ENCODE data around the gene NXPH2.
"Not testable (repeated sequence)": the region's sequence is repeated elsewhere in the genome, so short reads cannot be mapped to it uniquely, and the experiment has no call there.

Gene NXPH2

DNA sequence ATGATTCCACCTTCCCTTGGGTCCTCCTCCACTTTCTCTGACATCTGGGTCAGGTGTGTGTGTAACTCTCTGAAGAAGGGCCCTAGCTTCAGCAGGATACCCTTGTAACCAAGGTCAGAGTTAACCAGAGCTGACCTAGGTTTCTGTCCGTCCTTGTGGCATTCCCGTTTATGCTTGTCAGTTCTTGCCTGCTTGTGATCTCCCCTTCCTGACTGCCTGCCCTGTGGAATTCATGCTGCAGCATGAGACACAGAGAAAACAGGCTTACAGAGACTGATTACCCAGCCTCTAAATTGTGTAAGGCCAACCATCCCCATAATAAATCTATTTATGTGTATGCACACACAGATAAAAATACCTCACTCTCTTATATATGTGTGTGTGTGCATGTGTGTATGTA is 22.8 kb downstream of the NXPH2 start:
- DNase-seq (ENCODE audit: low read depth in 2 of 2), result no peak

DNA sequence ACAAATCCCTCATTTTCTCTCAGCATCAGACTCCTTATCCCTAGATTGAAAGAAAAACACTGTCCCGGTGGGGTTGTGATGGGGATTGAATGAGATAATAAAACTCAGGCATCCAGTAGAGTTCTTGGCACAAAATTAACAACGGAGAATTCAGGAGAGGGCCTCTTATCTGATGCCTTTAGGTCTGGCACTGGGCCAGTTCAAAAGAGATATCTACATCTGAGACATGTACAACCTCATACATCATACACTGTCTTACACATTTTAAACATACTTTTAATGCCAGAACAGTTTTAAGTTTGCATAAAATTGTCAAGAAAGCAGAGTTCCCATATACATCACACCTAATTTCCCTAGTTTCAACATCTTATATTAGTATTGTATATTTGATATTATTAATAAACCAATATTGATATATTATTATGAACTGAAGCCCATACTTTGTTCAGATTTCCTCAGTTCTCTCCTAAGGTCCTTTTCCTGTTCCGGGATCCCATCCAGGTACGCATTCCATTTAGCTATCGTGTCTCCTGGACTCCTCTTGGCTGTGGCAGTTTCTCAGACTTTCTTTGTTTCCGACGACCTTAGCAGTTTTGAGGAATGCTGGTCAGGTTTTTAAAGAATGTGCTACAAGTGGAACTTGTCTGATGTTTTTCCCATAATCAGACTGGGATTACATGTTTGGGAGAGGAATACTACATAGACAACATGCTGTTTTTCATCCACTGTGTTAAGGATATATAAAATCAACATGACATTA is 27.8 kb downstream of the NXPH2 start:
- DNase-seq (ENCODE audit: low read depth in 2 of 2), result no peak

DNA sequence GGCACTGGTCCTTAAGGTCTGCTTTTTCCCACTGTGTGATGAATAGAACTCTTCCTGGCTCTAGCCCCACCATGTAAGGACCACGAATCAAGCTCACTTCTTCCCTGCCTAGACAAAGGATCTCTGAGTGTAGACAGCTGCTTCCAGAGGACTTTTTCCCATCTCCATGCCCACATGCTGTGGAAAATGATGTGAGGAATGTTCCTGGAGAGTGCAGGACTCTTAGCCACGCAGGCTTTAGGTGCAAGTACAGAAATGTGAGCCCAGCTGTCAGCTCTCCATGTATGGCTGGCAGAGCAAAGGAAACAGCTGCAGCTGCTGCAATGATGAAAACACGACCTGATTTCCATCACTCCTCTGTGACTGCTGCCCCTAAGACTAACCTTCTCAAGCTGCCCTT is 35.5 kb downstream of the NXPH2 start:
- no peak for DNase-seq (ENCODE audit: low read depth in 2 of 2)

DNA sequence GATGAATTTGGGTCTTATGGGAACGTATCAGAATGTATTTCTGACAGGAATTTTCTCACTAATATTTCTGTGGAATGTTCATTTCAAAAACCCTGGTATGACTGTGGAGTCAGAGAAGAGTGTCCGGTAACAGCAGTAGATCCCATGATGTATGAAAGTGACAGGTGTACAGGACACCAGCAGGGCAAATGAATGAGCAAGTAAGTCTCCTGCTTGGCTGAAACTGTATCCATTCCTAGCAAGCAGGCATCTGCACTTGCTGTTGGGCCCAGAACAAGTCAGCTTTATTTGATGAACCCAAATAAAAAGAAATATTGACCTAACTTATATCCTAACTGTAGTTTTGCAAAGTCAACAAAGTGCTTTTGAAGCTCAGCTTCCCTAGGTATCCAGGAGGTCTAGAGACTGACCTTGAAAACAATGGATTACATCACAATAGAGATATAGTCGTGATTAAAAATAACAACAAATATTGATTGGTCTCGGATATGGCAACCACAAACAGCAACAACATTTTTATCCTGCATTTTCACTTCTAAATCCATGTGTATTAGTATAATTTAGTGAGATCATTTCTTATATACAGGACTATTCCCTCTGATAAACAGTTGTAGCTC is 37.6 kb downstream of the NXPH2 start:
- no peak for DNase-seq (ENCODE audit: low read depth in 2 of 2)

DNA sequence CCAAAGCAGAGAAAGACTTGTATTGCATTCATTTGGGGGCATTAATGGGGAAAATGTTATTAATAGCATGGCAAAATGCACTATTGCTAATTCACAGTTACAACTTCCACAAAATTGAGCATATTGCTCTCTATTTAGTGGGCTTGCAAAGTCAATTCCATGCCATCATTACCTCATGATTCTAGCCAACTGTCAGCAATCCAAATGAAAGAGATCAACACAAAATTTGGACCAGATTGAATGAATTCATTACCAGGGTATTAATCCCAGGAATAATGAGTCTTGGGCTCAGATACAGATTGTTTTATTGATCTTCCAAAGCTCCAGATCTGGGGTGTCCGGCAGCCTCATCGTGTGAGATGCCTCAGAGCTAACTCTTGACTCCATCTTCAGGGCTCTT is 38.3 kb downstream of the NXPH2 start:
- DNase-seq (ENCODE audit: low read depth in 2 of 2), result no peak

DNA sequence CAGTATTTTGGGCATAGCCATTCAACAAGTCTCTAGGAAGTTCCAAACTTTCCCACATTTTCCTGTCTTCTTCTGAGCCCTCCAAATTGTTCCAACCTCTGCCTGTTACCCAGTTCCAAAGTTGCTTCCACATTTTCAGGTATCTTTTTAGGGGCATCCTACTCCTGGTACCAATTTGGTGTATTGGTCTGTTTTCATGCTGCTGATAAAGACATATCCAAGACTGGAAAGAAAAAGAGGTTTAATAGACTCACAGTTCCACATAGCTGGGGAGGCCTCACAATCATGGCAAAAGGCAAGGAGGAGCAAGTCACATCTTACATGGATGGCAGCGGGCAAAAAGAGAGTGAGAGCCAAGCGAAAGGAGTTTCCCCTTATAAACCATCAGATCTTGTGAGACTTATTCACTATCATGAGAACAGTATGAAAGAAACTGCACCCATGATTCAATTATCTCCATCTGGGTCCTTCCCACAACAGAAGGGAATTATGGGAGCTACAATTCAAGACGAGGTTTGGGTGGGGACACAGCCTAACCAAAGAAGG is 43.1 kb downstream of the NXPH2 start:
- DNase-seq (ENCODE audit: low read depth in 2 of 2), result not testable (repeated sequence)

DNA sequence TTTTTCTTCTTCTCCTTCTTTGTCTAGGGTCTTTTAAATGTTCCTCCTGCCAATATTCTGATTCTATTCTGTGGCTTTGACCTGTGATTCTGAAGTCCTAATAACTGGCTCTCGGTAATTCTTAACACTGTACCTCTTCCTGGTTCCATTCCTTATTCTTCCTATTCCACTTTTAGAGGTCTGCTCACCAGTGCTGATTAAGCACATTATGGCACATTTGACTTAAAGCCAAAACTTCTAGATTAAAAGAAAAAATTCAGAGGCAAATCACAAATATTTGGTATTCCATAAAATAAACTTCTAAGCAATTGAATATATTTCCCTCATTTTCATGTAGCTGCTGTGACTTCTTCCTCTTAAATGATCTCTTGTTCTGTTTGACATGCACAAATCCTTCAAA is 47.5 kb downstream of the NXPH2 start:
- DNase-seq (ENCODE audit: low read depth in 2 of 2), result no peak

DNA sequence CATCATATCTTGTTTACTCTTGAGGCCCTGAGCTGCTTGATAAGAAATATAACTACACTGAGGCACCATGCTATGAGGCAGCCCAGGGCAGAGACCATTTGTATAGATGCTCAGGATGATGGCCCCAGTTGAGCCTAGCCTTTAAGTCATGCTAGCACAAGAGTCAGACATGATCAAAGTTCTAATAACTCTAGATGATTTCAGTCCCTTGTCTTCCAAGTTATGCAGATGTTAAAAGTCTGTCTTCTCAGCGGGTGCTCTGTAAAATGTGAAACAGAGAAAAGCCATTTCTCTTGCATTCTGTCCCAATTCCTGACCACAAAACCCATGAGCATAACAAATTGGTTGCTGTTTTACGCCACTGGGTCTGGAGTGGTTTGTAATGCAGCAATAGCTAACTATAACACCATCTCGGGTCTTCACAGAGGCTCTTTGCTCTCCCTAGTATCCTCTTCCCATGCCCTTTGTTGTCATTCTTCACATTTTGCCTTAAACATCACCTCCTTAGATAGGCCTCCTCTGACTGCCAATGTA is 49.6 kb downstream of the NXPH2 start:
- DNase-seq (ENCODE audit: low read depth in 2 of 2), result no peak

DNA sequence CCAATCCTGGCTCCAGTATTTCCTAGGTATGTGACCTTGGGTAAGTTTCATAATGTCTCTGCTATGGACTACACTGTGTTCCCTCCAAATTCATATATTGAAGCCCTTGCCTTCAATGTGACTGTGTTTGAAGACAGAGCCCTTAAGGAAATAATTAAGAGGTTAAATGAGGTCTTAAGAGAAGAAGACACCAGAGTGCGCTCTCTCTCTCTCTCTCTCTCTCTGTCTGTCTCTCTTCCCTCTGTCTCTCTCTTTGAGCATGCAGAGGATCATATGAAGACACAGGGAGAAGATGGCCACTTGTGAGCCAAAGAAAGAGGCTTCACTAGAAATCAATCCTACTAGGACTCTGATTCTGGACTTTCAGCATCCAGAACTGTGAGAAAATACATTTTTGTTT is 52.2 kb downstream of the NXPH2 start:
- DNase-seq (ENCODE audit: low read depth in 2 of 2), result no peak

DNA sequence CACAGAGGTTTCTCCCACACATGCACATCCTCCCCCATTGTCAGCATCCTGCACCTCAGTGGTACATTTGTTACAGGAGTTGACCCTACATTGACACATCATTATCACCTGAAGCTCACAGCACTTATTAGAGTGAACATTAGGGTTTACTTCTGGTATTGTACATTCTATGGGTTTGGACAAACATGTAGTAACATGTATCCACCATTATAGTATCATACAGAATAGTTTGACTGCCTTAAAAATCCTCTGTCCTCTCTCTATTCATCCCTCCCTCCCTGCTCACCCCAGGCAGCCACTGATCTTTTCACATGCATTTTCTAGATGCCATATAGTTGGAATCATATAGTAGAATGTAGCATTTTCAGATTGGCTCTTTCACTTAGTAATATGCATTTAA is 53.5 kb downstream of the NXPH2 start:
- no peak for DNase-seq (ENCODE audit: low read depth in 2 of 2)

DNA sequence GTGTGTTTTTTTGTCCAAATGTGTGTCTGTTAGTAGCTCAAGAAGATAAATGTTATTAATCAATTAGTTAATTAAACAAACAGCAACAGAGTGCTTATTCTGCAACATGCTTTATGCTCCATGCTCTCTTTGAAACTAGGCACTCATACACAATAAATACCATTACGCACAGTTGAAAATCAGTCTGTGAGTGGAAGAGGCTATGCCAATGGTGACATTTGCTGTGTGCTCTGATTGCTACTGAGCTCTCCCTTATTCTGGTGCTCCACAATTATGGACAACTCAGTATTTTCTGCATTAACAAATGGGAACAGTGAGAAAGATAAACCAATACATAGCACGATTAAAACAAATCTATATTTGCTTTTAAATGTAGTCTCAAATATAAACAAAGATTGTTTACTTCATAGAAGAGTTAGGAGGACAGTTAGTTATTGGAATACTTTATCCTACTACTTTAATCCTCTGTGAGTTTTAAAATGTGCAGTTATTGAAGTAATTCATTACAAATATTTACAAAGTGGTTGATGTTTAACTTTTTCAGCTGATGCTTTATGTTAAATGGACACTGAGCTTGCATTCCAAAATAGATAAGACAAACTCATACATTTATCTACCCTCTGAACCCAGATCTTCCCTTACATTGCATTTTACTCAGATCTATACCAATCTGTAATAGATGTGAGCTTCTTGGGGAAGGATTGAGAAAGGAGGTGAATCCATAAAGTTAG is 55.3 kb downstream of the NXPH2 start:
- no peak for DNase-seq (ENCODE audit: low read depth in 2 of 2)

DNA sequence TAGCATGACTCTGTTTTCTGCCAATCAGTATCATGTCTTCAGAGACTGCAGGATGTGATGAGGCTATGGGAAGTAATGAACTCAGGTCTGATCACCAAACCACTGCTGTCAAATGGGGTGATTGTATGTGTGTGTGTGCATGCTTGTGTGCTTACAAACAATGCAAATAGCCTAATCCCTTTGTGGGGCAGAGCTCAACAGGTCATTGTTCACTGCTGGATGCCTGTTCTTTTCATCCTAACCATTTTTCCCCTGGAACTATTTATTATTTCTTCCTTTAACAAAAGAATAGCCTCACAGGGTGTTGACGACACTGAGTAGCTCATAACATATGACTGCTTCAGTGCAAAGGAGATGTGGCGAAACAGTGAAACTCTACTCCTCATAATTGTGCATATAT is 55.9 kb downstream of the NXPH2 start:
- no peak for DNase-seq (ENCODE audit: low read depth in 2 of 2)

DNA sequence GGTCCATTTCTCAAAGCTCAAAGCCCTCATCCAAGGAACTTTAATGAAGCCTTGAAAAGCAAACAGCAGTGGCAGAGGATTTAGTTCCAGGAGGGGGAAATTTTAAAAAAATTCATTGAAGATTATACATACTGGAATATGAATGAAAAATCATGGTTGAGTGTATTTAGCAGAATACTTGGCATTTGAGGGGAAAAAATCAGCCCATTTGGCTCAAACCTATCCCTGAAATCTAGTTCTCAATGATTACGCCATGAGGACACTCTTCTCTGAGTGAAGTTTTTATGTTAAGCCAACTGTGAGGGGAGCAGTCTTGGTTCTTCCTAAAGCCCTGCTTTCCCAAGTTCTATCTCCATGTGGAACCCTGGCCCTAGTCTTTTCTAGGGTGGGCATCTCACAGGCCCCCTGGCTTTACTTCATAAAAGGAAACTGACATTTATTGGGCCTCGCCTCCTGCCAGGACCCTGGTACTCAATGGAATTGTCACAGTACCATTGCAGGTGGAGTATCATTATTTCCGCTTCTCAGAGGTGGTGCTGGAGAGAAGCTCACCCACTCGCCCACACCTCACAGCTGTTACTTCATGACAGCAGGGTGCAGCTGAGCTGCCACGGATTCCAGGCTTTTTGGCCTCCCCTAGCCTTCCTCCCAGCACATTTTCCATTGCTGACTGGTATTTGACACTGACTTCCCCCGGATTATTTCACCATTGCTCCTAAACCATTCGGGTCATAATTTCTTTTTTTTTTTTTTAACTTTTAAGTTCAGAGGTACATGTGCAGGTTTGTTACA is 56.8 kb downstream of the NXPH2 start:
- no peak for DNase-seq (ENCODE audit: low read depth in 2 of 2)

DNA sequence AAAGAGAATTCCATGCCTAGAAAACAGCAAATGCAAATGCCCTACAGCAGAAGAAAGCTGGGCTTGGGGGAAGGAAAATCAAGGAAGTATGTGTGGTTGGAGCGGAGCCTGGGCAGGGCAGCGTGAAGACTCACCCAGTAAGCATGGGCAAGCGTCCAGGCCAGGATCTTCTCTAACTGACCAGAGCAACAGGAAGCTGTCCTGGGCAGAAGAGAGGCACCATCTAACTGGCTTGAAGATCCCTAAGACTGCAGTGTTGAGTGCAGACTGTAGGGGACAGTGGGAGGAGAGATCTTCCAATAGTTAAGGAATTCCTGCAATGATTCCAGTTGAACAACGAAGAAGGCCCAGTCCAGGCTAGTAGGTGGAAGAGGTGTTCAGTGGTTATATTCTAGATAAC is 57.9 kb downstream of the NXPH2 start:
- DNase-seq (ENCODE audit: low read depth in 2 of 2), result no peak

DNA sequence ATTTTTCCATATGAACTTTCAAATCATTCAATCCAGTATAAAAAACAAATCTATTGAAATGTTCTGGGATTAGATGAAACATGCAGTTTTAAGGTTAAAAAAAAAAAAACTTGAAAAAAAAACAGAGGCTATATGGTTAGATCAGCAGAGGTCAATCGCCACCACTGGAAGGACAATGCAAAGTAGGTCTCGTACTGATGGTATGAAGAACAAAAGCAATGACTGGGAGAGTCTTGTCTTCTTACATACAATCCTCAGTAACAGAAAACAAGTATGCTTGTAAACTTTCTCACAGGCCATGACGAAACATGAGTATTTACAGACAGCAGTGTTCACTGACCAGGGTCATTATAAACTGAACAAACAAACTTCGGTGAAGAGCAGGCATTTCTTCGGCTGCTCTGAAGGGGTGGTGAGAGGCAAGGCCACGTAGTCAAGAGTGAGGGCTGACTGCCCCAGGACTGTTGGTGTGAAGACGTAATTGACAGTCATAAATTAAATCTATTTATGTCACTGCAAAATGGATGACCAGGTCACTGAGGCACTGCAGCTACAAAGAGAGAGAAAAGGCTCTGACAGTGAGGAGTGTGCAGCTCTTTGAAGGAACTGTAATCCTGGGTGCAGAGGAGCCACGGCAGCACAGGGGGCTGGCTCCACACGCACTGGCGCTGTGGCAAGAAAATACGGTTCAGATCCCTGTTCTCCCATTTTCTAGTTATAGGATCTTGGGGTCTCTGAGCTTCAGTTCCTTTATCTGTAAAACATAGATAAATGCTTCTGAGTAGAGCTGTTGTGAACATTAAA is 60.0 kb downstream of the NXPH2 start:
- DNase-seq (ENCODE audit: low read depth in 2 of 2), result no peak

DNA sequence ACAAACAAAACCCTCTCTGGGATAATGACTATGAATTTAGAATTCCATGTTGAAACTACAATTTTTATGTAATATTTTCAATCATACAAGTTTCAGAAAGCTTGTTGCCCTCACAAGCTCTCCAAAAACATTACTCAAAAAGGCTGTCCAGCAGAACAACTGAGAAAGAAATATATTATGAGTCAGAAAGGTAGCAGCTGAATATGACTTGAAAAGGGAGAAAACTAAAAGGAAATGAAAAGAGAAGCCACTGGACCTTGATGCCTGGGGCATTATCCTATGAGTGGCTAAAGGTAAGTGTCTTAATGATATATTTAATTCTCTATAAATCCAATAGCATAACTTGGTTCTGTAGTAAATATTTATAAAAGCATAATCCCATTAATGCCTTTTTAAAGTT is 61.8 kb downstream of the NXPH2 start:
- no peak for DNase-seq (ENCODE audit: low read depth in 2 of 2)

DNA sequence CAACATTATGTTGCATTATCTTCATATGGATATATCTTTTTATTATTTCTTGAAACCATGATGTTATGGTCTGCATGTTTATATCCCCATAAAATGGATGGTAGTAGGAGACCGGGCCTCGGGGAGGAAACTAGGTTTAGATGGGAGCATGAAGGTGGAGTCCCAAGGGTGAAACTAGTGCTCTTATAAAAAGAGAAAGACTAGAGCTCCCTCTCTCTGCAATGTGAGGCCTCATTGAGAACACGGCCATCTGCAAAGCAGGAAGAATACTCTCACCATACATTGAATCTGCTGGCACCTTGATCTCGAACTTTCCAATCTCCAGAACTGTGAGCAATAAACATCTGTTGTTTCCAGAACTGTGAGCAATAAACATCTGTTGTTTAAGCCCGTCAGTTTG is 64.0 kb downstream of the NXPH2 start:
- DNase-seq (ENCODE audit: low read depth in 2 of 2), result no peak

DNA sequence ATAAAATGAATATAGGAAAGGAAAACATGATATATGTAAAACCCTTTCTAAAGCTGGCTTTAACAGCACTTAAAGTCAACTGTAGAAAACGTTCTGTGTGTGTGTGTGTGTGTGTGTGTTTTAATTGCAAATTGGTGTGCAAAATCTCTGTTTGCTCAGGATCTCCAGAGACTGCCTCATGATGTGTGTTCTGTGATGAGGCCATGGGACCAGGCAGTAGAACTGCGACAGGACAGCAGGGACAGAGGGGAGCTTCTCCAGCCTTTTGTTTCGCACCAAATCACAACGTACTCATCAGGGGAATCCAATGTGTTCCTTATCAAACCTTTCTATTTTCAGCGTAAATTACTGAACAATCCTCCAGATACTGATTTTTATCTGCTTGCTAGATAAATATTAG is 66.7 kb downstream of the NXPH2 start:
- DNase-seq (ENCODE audit: low read depth in 2 of 2), result no peak

DNA sequence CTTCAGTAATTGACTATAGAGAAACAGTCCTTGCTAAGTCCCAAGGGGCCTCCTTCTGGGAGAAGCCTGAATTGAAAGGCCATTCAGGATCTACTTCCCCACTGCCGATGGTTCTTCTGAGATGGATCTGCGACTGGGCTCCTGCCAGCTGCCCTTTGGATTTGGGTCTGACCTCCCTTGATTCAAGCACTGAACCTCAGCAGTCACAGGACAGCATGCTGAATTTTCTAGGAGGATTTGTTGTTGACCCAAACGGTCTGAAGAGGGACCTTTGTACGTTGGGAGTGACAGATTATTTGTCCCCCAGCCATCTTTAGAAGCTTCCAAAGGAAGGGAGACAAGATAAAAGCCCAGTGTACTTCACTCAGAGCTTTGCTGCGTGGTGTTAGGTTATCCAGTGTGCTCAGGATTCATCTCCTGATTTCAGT is 67.1 kb downstream of the NXPH2 start:
- no peak for DNase-seq (ENCODE audit: low read depth in 2 of 2)

DNA sequence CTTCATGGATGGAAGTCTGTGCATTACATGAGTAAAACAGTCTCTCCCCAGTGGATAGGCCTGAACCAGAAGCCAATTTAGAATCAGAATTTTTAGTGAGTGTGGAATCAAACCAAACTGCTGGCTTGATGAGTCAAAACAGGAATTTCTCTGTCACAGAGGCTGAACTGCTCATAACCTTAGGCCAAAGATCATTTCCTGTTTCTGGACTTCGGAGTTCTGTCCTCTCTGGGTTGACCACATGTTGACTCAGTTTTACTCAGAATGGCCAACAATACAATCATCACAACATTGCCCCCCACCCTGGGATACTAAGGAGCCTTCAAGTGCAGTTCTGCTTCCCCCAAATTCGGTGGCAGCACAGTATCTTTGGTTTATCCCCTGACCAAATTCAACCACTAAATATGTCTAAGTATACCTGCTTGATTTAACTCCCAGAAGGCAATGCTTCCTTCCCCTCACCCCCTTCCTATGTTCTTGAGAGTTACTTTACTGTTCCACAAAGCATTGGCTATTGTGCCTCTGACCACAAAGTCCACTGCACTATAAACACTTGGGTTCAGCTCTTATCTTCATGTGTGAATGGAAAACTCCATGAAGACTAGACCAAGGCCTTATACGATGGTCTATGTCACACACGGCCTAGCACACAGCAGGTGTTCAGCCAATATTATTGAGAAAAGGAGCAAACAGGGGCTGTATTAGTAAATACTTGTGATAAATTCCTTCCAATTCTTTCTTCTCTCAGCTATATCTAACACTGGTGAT is 67.8 kb downstream of the NXPH2 start:
- no peak for DNase-seq (ENCODE audit: low read depth in 2 of 2)

Measured in stimulated activated CD8-positive, alpha-beta memory T cell treated with anti-CD3 and anti-CD28 coated beads, Interleukin-15, amount 100 ng/mL, for 4 hours (primary cell).